Measurements from ENCODE around the gene CDH13.

The CDH13 gene

GRCh38 chr16:82832821-82833220, 206.1 kb downstream of the CDH13 start:
- no peak overlapping the region for H3K4me3 ChIP-seq (ENCODE audit: low read depth, low read length)

- no peak overlapping the region for H3K4me3 ChIP-seq (ENCODE audit: low read depth, low read length)
Measured at GRCh38 chr16:82833378-82833993, 206.7 kb downstream of the CDH13 start.

GRCh38 chr16:82834151-82834815, 207.5 kb downstream of the CDH13 start:
- H3K4me3 ChIP-seq (ENCODE audit: low read depth, low read length): no peak overlapping the region

GRCh38 chr16:82835487-82836155, 208.9 kb downstream of the CDH13 start:
- no peak overlapping the region for H3K4me3 ChIP-seq (ENCODE audit: low read depth, low read length)

- H3K4me3 ChIP-seq (ENCODE audit: low read depth, low read length): no peak overlapping the region
Measured at GRCh38 chr16:82841108-82841507, 214.3 kb downstream of the CDH13 start.

- H3K4me3 ChIP-seq (ENCODE audit: low read depth, low read length): no peak overlapping the region
Measured at GRCh38 chr16:82843606-82844271, 217.0 kb downstream of the CDH13 start.

GRCh38 chr16:82845116-82845515, 218.3 kb downstream of the CDH13 start:
- no peak overlapping the region for H3K4me3 ChIP-seq (ENCODE audit: low read depth, low read length)

- H3K4me3 ChIP-seq (ENCODE audit: low read depth, low read length): no peak overlapping the region
Measured at GRCh38 chr16:82846806-82847205, 220.0 kb downstream of the CDH13 start.

GRCh38 chr16:82848013-82848412, 221.2 kb downstream of the CDH13 start:
- H3K4me3 ChIP-seq (ENCODE audit: low read depth, low read length): no peak overlapping the region

- no peak overlapping the region for H3K4me3 ChIP-seq (ENCODE audit: low read depth, low read length)
Measured at GRCh38 chr16:82852388-82853008, 225.7 kb downstream of the CDH13 start.

- H3K4me3 ChIP-seq (ENCODE audit: low read depth, low read length): no peak overlapping the region
Measured at GRCh38 chr16:82855471-82855870, 228.7 kb downstream of the CDH13 start.

GRCh38 chr16:82857693-82858365, 231.1 kb downstream of the CDH13 start:
- H3K4me3 ChIP-seq (ENCODE audit: low read depth, low read length): no peak overlapping the region

GRCh38 chr16:82859662-82860061, 232.9 kb downstream of the CDH13 start:
- H3K4me3 ChIP-seq (ENCODE audit: low read depth, low read length): no peak overlapping the region

- no peak overlapping the region for H3K4me3 ChIP-seq (ENCODE audit: low read depth, low read length)
Measured at GRCh38 chr16:82860071-82860470, 233.3 kb downstream of the CDH13 start.

- H3K4me3 ChIP-seq (ENCODE audit: low read depth, low read length): no peak overlapping the region
Measured at GRCh38 chr16:82862057-82862456, 235.3 kb downstream of the CDH13 start.

GRCh38 chr16:82864332-82865040, 237.7 kb downstream of the CDH13 start:
- no peak overlapping the region for H3K4me3 ChIP-seq (ENCODE audit: low read depth, low read length)

- no peak overlapping the region for H3K4me3 ChIP-seq (ENCODE audit: low read depth, low read length)
Measured at GRCh38 chr16:82865412-82865811, 238.6 kb downstream of the CDH13 start.

- H3K4me3 ChIP-seq (ENCODE audit: low read depth, low read length): no peak overlapping the region
Measured at GRCh38 chr16:82867485-82867884, 240.7 kb downstream of the CDH13 start.

- H3K4me3 ChIP-seq (ENCODE audit: low read depth, low read length): no peak overlapping the region
Measured at GRCh38 chr16:82874271-82874670, 247.5 kb downstream of the CDH13 start.

GRCh38 chr16:82874672-82875071, 247.9 kb downstream of the CDH13 start:
- H3K4me3 ChIP-seq (ENCODE audit: low read depth, low read length): no peak overlapping the region
